ENCODE results near the gene ANKS4B.
"Not testable (repeated sequence)": the region's sequence is repeated elsewhere in the genome, so short reads cannot be mapped to it uniquely, and the experiment has no call there.

Gene ANKS4B

GRCh38 chr16:21219551-21219950 lies 13.9 kb upstream of the ANKS4B start:
- DNase-seq = no peak

GRCh38 chr16:21222495-21223337 lies 10.8 kb upstream of the ANKS4B start:
- DNase-seq = no peak

GRCh38 chr16:21223787-21224186 lies 9.7 kb upstream of the ANKS4B start:
- DNase-seq = no peak

GRCh38 chr16:21224800-21225199 lies 8.7 kb upstream of the ANKS4B start:
- no peak for DNase-seq

GRCh38 chr16:21226749-21227148 lies 6.8 kb upstream of the ANKS4B start:
- no peak for DNase-seq

- peak; percentile 3 to 17 for DNase-seq
Observed at GRCh38 chr16:21227866-21228265, 5.6 kb upstream of the ANKS4B start.

GRCh38 chr16:21228361-21228872 lies 5.1 kb upstream of the ANKS4B start:
- DNase-seq = no peak

- DNase-seq = no peak
Observed at GRCh38 chr16:21233045-21233520, 416 bp upstream of the ANKS4B start.

GRCh38 chr16:21235199-21235585 lies 1.7 kb downstream of the ANKS4B start:
- no peak for DNase-seq

- DNase-seq = no peak
Observed at GRCh38 chr16:21236831-21237230, 3.3 kb downstream of the ANKS4B start.

GRCh38 chr16:21239646-21240045 lies 6.1 kb downstream of the ANKS4B start:
- DNase-seq = no peak

GRCh38 chr16:21242756-21243155 lies 9.3 kb downstream of the ANKS4B start:
- no peak for DNase-seq

- no peak for DNase-seq
Observed at GRCh38 chr16:21244518-21245215, 11.2 kb downstream of the ANKS4B start.

- DNase-seq = not testable (repeated sequence)
Observed at GRCh38 chr16:21248179-21248578, 14.7 kb downstream of the ANKS4B start.

GRCh38 chr16:21250072-21250923 lies 16.8 kb downstream of the ANKS4B start:
- DNase-seq = no peak

GRCh38 chr16:21253470-21253869 lies 20.0 kb downstream of the ANKS4B start:
- DNase-seq = no peak

- DNase-seq = no peak
Observed at GRCh38 chr16:21256636-21257035, 23.1 kb downstream of the ANKS4B start.

GRCh38 chr16:21257284-21257683 lies 23.8 kb downstream of the ANKS4B start:
- no peak for DNase-seq

- DNase-seq = no peak
Observed at GRCh38 chr16:21260870-21261791, 27.6 kb downstream of the ANKS4B start.

GRCh38 chr16:21262779-21263639 lies 29.5 kb downstream of the ANKS4B start:
- no peak for DNase-seq
